Fibroblast of lung (primary cell): ENCODE data around the gene VIPR2. TPM values are rescaled to one million over a fixed set of nuclear protein-coding genes. Genes with fewer than 3 reads are reported as not detected.

Experiments
- DNase-seq, 2 donors: peaks; one replicate each; pipeline versions ENCODE4 v3.0.0 to v3.0.0-alpha.2; 2010; ENCODE audit warnings: low read depth in 2 of 2
- H2AFZ ChIP-seq: 2 replicates; pipeline ENCODE4 v1.5.1; 2012; ENCODE audit warnings: low read length, control low read depth, inconsistent platforms
- H3K27ac ChIP-seq: 2 replicates; pipeline ENCODE4 v1.5.1; 2011; ENCODE audit warnings: low read length, control low read depth; ENCODE audit not compliant: insufficient read depth
- H3K27me3 ChIP-seq: 2 replicates; pipeline ENCODE4 v1.5.1; 2011; ENCODE audit warnings: mild to moderate bottlenecking, low read length; ENCODE audit not compliant: control insufficient read depth, insufficient read depth
- H3K36me3 ChIP-seq: 2 replicates; pipeline ENCODE4 v1.5.1; 2011; ENCODE audit warnings: low read length; ENCODE audit not compliant: control insufficient read depth, insufficient read depth
- H3K4me1 ChIP-seq: 2 replicates; pipeline ENCODE4 v1.5.1; 2011; ENCODE audit warnings: low read length; ENCODE audit not compliant: control insufficient read depth, insufficient read depth; ENCODE audit errors: extremely low read depth
- H3K4me2 ChIP-seq: 2 replicates; pipeline ENCODE4 v1.5.1; 2011; ENCODE audit warnings: low read length, control low read depth; ENCODE audit not compliant: insufficient read depth; ENCODE audit errors: extremely low read depth
- H3K4me3 ChIP-seq, 4 experiments: fragments of 200-600 bp in 1 of 4; sonication (generic) in 1 of 4; replicated peaks in 1 of 4; 2 replicates each; pipeline ENCODE4 v1.5.1; 2011 to 2016; ENCODE audit warnings: low read length in 4 of 4, low read depth in 3 of 4, mild to moderate bottlenecking in 3 of 4, control low read depth in 2 of 4, inconsistent platforms in 1 of 4, mixed read lengths in 1 of 4; ENCODE audit not compliant: insufficient read depth in 1 of 4; ENCODE audit errors: control extremely low read depth in 1 of 4
- H3K79me2 ChIP-seq: 2 replicates; pipeline ENCODE4 v1.5.1; 2012; ENCODE audit warnings: mild to moderate bottlenecking, low read length, inconsistent platforms; ENCODE audit not compliant: control insufficient read depth, insufficient read depth
- H3K9ac ChIP-seq: 2 replicates; pipeline ENCODE4 v1.5.1; 2011; ENCODE audit warnings: mild to moderate bottlenecking, low read length, control low read depth; ENCODE audit not compliant: insufficient read depth
- H3K9me3 ChIP-seq: 2 replicates; pipeline ENCODE4 v1.5.1; 2012; ENCODE audit warnings: low read depth, low read length; ENCODE audit not compliant: control insufficient read depth, insufficient read depth
- H4K20me1 ChIP-seq: 2 replicates; pipeline ENCODE4 v1.5.1; 2011; ENCODE audit warnings: low read length; ENCODE audit not compliant: control insufficient read depth, insufficient read depth; ENCODE audit errors: extremely low read depth
- EZH2 ChIP-seq: IDR thresholded peaks from 2 replicates; pipeline ENCODE4 v1.5.1; 2012; ENCODE audit warnings: low read length, control low read depth, mild to moderate bottlenecking; ENCODE audit errors: missing control alignments
- polyA plus RNA-seq, 2 donors: library from polyadenylated mRNA; depleted of rRNA in 1 of 2; stranded (reverse) in 1 of 2; unstranded in 1 of 2; fragments of >200 nt; gene quantifications; 2 replicates each; pipeline ENCODE4 v1.2.1, GENCODE V29; 2011 to 2012; ENCODE audit warnings: missing spikeins in 1 of 2
- total RNA-seq: library from RNA; depleted of rRNA; stranded (reverse); fragments of >200 nt; gene quantifications from 2 replicates; pipeline ENCODE4 v1.2.1, GENCODE V29; 2014
- TF ChIP-seq, protein P1 (sequence below), 2 donors: IDR thresholded peaks in 1 of 2; conservative IDR thresholded peaks in 1 of 2; 1 replicate in 1 of 2; 2 replicates in 1 of 2; pipeline ENCODE4 v1.5.1; 2011 to 2012; ENCODE audit warnings: low read length in 2 of 2, control low read depth in 1 of 2, inconsistent platforms in 1 of 2, low read depth in 1 of 2, mild to moderate bottlenecking in 1 of 2

The VIPR2 gene
- total and polyA plus RNA-seq, 2 donors (not counting 1 experiment from before 2014, with no cell fraction given): not detected

DNA sequence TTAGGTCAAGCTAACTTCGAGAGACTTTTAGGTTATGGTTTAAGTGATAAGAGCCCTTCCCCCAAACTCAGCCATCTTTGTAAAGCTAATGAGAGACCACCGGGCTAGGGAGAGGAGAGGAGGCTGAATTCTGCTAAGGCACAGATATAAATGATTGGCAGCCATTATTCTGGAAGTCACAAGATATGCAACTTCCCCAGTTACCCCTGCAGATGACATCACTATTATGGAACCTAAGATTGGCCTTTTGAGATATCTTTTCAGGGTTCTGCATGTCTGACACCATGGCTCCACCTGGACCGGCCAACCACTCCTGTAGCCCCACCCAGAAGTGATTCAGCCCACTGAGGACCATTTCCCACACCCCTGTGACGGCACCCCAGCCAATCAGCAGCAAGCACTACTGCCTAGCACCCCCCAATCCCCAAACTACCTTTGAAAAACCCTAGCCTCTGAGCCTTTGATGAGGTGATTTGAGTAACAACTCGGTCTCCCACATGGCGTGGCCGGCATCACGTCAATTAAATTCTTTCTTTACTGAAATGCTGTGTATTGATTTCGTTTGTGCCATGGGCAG lies 14.4 kb downstream of the VIPR2 start:
- Histone ChIP-seq H3K27me3 (no peaks in the 10 kb centered on the region), H3K4me3 (no peak overlapping the region), H3K9ac (no peak overlapping the region), H3K4me1 (no peaks in the 10 kb centered on the region), H3K9me3 (no peaks in the 10 kb centered on the region), H3K4me2 (no peak overlapping the region), H2AFZ (no peak overlapping the region), H4K20me1 (no peaks in the 10 kb centered on the region), H3K36me3 (no peaks in the 10 kb centered on the region), H3K27ac (no peak overlapping the region), H3K79me2 (no peaks in the 10 kb centered on the region)
- no peak for TF ChIP-seq EZH2
- TF ChIP-seq, protein P1, sequence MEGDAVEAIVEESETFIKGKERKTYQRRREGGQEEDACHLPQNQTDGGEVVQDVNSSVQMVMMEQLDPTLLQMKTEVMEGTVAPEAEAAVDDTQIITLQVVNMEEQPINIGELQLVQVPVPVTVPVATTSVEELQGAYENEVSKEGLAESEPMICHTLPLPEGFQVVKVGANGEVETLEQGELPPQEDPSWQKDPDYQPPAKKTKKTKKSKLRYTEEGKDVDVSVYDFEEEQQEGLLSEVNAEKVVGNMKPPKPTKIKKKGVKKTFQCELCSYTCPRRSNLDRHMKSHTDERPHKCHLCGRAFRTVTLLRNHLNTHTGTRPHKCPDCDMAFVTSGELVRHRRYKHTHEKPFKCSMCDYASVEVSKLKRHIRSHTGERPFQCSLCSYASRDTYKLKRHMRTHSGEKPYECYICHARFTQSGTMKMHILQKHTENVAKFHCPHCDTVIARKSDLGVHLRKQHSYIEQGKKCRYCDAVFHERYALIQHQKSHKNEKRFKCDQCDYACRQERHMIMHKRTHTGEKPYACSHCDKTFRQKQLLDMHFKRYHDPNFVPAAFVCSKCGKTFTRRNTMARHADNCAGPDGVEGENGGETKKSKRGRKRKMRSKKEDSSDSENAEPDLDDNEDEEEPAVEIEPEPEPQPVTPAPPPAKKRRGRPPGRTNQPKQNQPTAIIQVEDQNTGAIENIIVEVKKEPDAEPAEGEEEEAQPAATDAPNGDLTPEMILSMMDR (conservative IDR thresholded peaks at IDR 0.05 in 1 of 2, IDR thresholded peaks at IDR 0.05 in 1 of 2; ENCODE audit: low read depth in 1 of 2, low read length in 2 of 2): no peak
- DNase-seq: no peak

DNA sequence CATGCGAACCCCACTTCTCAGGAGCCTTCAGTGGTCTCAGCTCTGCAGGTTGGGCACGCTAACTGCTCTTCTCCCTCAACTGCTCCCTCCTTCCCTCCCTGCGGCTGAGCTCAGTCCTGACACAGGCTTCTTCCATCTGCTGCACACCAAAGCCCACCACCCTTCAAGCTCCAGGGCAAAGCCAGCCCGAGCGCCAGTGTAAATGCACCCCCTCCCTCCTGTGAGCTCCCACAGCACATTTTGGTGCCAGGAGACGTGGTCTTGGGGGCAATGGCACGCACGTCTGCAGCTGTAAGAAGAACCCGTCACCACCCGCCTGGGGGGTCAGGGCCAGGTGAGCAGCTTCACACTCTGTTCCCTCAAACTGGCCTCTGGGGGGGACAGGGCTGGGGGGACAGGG lies 15.9 kb downstream of the VIPR2 start:
- no peak overlapping the region for H3K27ac ChIP-seq
- H3K79me2 ChIP-seq: no peaks in the 10 kb centered on the region
- H3K4me1 ChIP-seq: no peaks in the 10 kb centered on the region
- no peaks in the 10 kb centered on the region for H3K9me3 ChIP-seq
- H3K4me3 ChIP-seq: no peak overlapping the region
- H4K20me1 ChIP-seq: no peaks in the 10 kb centered on the region
- H3K27me3 ChIP-seq: no peaks in the 10 kb centered on the region
- DNase-seq: no peak
- H3K4me2 ChIP-seq: no peak overlapping the region
- H3K9ac ChIP-seq: no peak overlapping the region
- TF ChIP-seq, protein P1 (conservative IDR thresholded peaks at IDR 0.05 in 1 of 2, IDR thresholded peaks at IDR 0.05 in 1 of 2; ENCODE audit: low read depth in 1 of 2, low read length in 2 of 2): no peak
- no peak for TF ChIP-seq EZH2
- no peaks in the 10 kb centered on the region for H3K36me3 ChIP-seq
- no peak overlapping the region for H2AFZ ChIP-seq

DNA sequence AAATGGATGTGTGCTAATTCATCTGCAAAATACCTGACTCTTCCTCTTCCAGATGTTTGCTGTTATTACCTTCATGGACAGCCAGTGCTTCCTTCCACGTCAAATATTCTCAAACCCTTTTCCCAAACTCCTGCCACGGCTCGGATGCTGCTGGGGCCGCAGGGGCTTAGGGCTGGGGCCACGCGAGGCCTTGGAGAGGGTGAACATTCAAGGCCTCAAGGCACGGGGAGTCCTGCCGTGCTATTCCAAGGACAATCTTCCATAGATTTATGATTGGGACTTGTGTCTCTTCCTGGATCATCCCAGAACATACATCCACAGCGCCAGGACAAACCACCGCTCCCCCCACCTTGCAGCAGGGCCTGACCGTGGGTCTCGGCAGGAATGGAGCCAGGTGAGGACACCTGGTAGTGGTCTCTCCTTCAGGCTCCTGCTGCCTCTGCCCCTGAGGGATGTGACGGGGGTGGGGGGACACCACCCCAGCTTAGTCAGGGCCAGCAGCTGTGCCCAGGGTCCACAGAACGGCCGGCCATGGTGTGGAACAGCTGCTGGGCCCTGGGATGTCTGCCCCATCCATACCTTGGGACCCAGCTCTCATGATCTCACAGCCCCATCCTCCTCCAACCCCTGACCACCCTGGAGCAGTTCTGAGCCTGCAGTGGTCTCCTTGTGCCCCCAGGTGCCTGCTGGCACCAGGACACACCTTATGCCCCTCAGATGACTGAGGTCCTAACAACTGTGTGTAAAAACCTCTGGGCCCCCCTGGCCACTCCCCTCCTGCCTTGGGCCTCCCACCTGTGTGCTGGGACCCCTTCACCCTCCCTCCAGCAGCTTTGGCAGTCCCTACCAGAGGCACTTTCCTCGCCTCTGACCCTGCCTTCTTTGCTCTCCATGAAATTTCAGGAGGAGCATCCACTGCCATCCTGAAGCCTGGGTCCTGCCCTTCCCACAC lies 16.7 kb downstream of the VIPR2 start:
- H3K4me2 ChIP-seq: no peak overlapping the region
- no peaks in the 10 kb centered on the region for H3K4me1 ChIP-seq
- no peak for TF ChIP-seq EZH2
- TF ChIP-seq, protein P1 (conservative IDR thresholded peaks at IDR 0.05 in 1 of 2, IDR thresholded peaks at IDR 0.05 in 1 of 2; ENCODE audit: low read depth in 1 of 2, low read length in 2 of 2): no peak
- H3K27ac ChIP-seq: no peak overlapping the region
- H3K36me3 ChIP-seq: no peaks in the 10 kb centered on the region
- no peak overlapping the region for H3K4me3 ChIP-seq
- H2AFZ ChIP-seq: no peak overlapping the region
- DNase-seq: no peak
- no peak overlapping the region for H3K9ac ChIP-seq
- H3K9me3 ChIP-seq: no peaks in the 10 kb centered on the region
- no peaks in the 10 kb centered on the region for H3K27me3 ChIP-seq
- H4K20me1 ChIP-seq: no peaks in the 10 kb centered on the region
- H3K79me2 ChIP-seq: no peaks in the 10 kb centered on the region
